ENCODE measurements around the gene SORT1. TPM values are rescaled to one million over a fixed set of nuclear protein-coding genes. Genes with fewer than 3 reads are reported as not detected.
A peak's percentile ranks its signal among the peaks of the same experiment; 100 is the strongest.

The SORT1 gene
- total and polyA plus RNA-seq, 2 of the 13 experiments (the other 11 are each of a cell fraction or from before 2014, with no cell fraction given), result 32.4 to 93.0 TPM

DNA sequence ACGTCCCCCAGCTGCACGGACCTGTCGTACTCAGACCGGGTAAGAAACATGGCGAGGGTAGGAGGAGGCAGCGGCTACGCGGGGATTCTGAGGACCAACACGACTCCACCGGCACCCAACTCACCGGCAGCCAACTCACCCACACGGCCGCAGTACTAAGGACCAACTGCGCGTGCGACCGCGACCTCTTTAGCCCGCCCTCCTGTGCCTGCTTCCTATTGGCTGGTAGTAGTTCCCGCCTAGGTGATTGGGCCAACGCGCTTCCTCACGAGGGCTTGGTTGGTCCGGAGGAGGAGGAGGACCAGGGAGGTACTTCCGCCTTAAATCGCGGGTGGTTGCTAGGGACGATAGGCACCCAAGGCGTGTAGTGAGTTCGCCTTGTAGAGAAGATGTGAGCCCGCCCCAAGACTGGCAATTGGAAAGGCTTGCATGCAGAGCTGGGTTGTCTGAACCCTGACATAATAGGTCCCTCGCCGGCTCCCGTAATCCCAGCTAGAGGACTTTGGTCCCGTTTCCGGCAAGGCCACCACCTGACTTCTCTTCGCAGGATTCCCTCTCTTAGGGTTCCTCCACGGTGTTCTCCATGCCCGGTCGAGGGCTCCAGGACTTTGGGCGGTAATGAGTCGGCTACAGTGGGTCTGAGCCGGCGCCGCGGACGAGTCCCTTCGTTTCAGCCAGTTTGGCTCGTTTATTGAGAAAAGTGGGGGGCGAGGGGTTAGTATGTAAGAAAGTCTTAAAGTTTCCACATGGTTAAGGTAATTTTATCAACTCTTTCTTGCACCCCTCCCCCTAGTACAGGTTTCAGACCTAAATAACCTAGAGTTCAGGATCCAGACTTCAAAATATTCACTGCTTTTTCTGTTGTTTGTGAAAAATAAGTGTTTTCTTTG, 28.8 kb upstream of the SORT1 start, which contains the start of gene PSMA5 (continued):
- TF ChIP-seq, protein P1, sequence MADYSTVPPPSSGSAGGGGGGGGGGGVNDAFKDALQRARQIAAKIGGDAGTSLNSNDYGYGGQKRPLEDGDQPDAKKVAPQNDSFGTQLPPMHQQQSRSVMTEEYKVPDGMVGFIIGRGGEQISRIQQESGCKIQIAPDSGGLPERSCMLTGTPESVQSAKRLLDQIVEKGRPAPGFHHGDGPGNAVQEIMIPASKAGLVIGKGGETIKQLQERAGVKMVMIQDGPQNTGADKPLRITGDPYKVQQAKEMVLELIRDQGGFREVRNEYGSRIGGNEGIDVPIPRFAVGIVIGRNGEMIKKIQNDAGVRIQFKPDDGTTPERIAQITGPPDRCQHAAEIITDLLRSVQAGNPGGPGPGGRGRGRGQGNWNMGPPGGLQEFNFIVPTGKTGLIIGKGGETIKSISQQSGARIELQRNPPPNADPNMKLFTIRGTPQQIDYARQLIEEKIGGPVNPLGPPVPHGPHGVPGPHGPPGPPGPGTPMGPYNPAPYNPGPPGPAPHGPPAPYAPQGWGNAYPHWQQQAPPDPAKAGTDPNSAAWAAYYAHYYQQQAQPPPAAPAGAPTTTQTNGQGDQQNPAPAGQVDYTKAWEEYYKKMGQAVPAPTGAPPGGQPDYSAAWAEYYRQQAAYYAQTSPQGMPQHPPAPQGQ (CRISPR knock-in tag; IDR thresholded peaks at IDR 0.05; ENCODE audit: borderline replicate concordance), result no peak
- no peak for TF ChIP-seq BRD4 (CRISPR knock-in tag; IDR thresholded peaks at IDR 0.05)
- no peak for TF ChIP-seq TCF12 (IDR thresholded peaks at IDR 0.05)
- TF ChIP-seq TCF12 (CRISPR knock-in tag; IDR thresholded peaks at IDR 0.05), result 0 out of 2 replicates have a peak, but pooled peaks have one; percentile 46
- no peak for TF ChIP-seq TOPORS (CRISPR knock-in tag; IDR thresholded peaks at IDR 0.05)
- TF ChIP-seq SIN3A (IDR thresholded peaks at IDR 0.05; ENCODE audit: borderline replicate concordance, low read depth, low read length), result peak; percentile 68
- 0 out of 2 replicates have a peak, but pooled peaks have one; percentile 4 for TF ChIP-seq ZC3H4 (CRISPR knock-in tag; IDR thresholded peaks at IDR 0.05; ENCODE audit: borderline replicate concordance)
- TF ChIP-seq ZFX (CRISPR knock-in tag; IDR thresholded peaks at IDR 0.05; ENCODE audit: low read depth), result peak; percentile 94
- TF ChIP-seq ZNF605 (CRISPR knock-in tag; IDR thresholded peaks at IDR 0.05), result peak; percentile 72
- peak; percentile 87 for TF ChIP-seq SAP130 (CRISPR knock-in tag; IDR thresholded peaks at IDR 0.05; ENCODE audit: low read depth)
- no peak for TF ChIP-seq CENPX (CRISPR knock-in tag; IDR thresholded peaks at IDR 0.05)
- no peak for TF ChIP-seq ZMYM2 (CRISPR knock-in tag; IDR thresholded peaks at IDR 0.05)
- TF ChIP-seq ZMYM4 (CRISPR knock-in tag; IDR thresholded peaks at IDR 0.05), result peak; percentile 82
- peak; percentile 79 for TF ChIP-seq ATF1 (CRISPR knock-in tag; IDR thresholded peaks at IDR 0.05)
- TF ChIP-seq, protein P2, sequence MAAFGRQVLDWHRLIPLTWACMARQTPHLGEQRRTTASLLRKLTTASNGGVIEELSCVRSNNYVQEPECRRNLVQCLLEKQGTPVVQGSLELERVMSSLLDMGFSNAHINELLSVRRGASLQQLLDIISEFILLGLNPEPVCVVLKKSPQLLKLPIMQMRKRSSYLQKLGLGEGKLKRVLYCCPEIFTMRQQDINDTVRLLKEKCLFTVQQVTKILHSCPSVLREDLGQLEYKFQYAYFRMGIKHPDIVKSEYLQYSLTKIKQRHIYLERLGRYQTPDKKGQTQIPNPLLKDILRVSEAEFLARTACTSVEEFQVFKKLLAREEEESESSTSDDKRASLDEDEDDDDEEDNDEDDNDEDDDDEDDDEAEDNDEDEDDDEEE (CRISPR knock-in tag; IDR thresholded peaks at IDR 0.05), result 0 out of 2 replicates have a peak, but pooled peaks have one; percentile 10
- TF ChIP-seq, protein P3, sequence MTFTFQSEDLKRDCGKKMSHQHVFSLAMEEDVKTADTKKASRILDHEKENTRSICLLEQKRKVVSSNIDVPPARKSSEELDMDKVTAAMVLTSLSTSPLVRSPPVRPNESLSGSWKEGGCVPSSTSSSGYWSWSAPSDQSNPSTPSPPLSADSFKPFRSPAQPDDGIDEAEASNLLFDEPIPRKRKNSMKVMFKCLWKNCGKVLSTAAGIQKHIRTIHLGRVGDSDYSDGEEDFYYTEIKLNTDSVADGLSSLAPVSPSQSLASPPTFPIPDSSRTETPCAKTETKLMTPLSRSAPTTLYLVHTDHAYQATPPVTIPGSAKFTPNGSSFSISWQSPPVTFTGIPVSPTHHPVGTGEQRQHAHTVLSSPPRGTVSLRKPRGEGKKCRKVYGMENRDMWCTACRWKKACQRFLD (CRISPR knock-in tag; IDR thresholded peaks at IDR 0.05; ENCODE audit: borderline replicate concordance), result no peak
- peak; percentile 66 for TF ChIP-seq YEATS4 (CRISPR knock-in tag; IDR thresholded peaks at IDR 0.05; ENCODE audit: borderline replicate concordance)
- peak; percentile 79 for TF ChIP-seq SALL1 (CRISPR knock-in tag; IDR thresholded peaks at IDR 0.05)
- 0 out of 2 replicates have a peak, but pooled peaks have one; percentile 29 for TF ChIP-seq MAF1 (CRISPR knock-in tag; IDR thresholded peaks at IDR 0.05; ENCODE audit: borderline replicate concordance)
- peak; percentile 39; the same call in 1 of the 2 replicates for TF ChIP-seq RARA (CRISPR knock-in tag; IDR thresholded peaks at IDR 0.05)
- TF ChIP-seq ZNF777 (CRISPR knock-in tag; IDR thresholded peaks at IDR 0.05), result no peak; the same call in 1 of the 2 replicates
- TF ChIP-seq, protein P4, sequence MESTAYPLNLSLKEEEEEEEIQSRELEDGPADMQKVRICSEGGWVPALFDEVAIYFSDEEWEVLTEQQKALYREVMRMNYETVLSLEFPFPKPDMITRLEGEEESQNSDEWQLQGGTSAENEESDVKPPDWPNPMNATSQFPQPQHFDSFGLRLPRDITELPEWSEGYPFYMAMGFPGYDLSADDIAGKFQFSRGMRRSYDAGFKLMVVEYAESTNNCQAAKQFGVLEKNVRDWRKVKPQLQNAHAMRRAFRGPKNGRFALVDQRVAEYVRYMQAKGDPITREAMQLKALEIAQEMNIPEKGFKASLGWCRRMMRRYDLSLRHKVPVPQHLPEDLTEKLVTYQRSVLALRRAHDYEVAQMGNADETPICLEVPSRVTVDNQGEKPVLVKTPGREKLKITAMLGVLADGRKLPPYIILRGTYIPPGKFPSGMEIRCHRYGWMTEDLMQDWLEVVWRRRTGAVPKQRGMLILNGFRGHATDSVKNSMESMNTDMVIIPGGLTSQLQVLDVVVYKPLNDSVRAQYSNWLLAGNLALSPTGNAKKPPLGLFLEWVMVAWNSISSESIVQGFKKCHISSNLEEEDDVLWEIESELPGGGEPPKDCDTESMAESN (CRISPR knock-in tag; conservative IDR thresholded peaks at IDR 0.05), result peak; percentile 63; the same call in 1 of the 2 replicates
- TF ChIP-seq ZFY (CRISPR knock-in tag; IDR thresholded peaks at IDR 0.05), result peak; percentile 86
- TF ChIP-seq KDM1A (CRISPR knock-in tag; IDR thresholded peaks at IDR 0.05), result no peak
- 0 out of 2 replicates have a peak, but pooled peaks have one; percentile 43 for TF ChIP-seq BORCS8-MEF2B (CRISPR knock-in tag; IDR thresholded peaks at IDR 0.05)
